ENCODE results near the gene SLC18B1.
A peak's percentile ranks its signal among the peaks of the same experiment; 100 is the strongest.

SLC18B1 gene

DNA sequence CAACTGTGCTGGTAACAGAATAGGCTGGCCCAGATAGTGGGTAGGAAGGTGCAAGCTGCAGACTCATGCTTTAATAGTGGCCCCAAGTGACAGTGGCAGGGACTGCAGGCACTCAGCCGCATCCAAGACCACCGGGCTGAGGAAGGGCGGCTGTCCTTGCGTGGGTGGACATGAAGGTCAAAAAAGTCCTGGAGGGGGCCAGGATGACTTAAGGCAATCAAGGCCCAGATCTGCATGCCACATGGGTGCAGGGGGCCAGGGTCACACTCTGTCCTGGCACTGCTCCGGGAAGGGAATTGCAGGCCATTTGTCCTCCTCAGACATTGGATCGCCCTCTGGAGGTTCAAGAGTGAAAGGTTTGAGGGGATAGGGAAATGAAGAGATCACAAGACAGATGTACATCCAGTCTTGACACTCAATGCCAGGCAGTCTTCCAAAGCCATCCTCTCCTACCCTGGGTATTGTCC is 30.4 kb downstream of the SLC18B1 start:
- H3K27ac ChIP-seq, result no peak overlapping the region
- TF ChIP-seq, protein P1, sequence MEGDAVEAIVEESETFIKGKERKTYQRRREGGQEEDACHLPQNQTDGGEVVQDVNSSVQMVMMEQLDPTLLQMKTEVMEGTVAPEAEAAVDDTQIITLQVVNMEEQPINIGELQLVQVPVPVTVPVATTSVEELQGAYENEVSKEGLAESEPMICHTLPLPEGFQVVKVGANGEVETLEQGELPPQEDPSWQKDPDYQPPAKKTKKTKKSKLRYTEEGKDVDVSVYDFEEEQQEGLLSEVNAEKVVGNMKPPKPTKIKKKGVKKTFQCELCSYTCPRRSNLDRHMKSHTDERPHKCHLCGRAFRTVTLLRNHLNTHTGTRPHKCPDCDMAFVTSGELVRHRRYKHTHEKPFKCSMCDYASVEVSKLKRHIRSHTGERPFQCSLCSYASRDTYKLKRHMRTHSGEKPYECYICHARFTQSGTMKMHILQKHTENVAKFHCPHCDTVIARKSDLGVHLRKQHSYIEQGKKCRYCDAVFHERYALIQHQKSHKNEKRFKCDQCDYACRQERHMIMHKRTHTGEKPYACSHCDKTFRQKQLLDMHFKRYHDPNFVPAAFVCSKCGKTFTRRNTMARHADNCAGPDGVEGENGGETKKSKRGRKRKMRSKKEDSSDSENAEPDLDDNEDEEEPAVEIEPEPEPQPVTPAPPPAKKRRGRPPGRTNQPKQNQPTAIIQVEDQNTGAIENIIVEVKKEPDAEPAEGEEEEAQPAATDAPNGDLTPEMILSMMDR (conservative IDR thresholded peaks at IDR 0.05), result peak; percentile 51
- no peak for TF ChIP-seq ZFX (IDR thresholded peaks at IDR 0.05)

DNA sequence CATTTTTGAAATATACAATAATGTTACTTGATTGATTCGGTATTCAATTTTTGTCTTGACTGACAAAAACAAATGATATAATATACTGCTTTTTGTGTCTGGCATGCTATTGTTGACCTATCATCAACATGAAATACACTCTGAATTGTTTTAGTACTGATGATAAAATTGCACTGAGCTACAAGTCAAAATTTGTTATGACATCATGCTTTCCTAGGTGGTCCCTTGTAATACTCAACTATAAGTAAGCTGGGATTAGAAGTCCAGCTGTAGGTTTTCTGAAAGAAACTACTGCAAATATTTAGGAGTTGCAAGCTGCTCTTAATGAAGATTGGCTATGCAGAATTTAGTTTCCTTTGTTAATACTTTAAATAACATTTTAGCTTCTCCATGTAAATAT is 32.9 kb downstream of the SLC18B1 start:
- no peak for TF ChIP-seq ZFX (IDR thresholded peaks at IDR 0.05)
- TF ChIP-seq, protein P1 (conservative IDR thresholded peaks at IDR 0.05), result no peak
- H3K27ac ChIP-seq, result no peak overlapping the region

DNA sequence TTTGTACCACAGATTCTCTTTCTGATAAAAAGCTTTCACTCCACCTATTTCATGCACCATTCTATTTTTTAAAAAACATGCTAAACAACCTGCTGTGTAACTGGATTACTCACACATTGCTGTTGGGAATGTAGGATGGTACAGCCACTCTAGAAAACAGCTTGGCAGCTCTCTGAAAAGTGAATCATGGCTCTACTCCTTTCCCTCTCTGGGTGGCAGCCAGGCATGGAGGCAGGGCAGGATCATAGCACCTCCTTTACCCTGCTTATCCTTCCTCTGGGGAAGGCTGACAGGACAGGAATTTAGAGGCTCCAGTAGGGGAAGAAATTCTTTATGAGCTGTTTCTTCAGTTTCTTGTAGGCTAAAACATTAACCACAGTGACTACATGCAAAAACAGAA is 34.1 kb downstream of the SLC18B1 start:
- no peak for TF ChIP-seq ZFX (IDR thresholded peaks at IDR 0.05)
- TF ChIP-seq, protein P1 (conservative IDR thresholded peaks at IDR 0.05), result no peak
- H3K27ac ChIP-seq, result no peak overlapping the region

DNA sequence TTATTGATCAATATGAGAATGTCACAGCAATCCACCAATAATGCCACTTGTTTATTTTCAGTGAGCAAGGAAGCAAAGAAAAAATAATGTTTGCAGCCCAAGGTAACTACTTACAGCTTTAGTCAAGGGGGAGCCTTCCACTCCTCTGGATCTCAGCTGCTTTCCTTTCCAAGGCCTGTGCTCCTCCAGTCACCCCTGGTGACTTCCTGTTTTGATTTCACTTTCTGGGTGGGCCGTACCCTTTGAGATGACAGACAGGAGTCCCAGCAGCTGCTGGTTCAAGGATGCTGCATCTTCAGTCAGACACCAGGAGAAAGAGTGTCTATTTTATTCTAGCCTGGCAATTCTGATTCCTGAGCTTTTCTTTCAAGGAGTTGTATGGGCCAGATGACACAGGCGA is 35.2 kb downstream of the SLC18B1 start:
- no peak for TF ChIP-seq ZFX (IDR thresholded peaks at IDR 0.05)
- TF ChIP-seq, protein P1 (conservative IDR thresholded peaks at IDR 0.05), result no peak
- H3K27ac ChIP-seq, result no peak overlapping the region

DNA sequence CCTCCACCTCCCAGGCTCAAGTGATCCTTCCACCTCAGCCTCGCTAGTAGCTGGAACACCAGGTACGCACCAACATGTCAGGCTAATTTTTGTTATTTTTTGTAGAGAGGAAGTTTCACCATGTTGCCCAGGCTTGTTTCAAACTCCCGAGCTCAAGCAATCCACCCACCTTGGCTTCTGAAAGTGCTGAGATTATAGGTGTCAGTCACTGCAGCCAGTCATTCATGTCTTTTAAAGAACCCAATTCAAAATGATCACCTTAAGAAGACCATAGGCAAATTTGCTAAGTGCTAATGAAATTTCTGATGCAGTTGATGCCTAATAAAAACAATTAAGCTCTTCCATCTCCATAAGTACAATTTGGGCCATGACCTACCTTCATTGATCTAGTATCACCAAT is 38.2 kb downstream of the SLC18B1 start:
- no peak for TF ChIP-seq ZFX (IDR thresholded peaks at IDR 0.05)
- no peak overlapping the region for H3K27ac ChIP-seq

GRCh38 chr6:132758689-132759088 is 39.7 kb downstream of the SLC18B1 start:
- H3K27ac ChIP-seq, result no peak overlapping the region
- no peak for TF ChIP-seq ZFX (IDR thresholded peaks at IDR 0.05)
- TF ChIP-seq, protein P1 (conservative IDR thresholded peaks at IDR 0.05), result no peak

DNA sequence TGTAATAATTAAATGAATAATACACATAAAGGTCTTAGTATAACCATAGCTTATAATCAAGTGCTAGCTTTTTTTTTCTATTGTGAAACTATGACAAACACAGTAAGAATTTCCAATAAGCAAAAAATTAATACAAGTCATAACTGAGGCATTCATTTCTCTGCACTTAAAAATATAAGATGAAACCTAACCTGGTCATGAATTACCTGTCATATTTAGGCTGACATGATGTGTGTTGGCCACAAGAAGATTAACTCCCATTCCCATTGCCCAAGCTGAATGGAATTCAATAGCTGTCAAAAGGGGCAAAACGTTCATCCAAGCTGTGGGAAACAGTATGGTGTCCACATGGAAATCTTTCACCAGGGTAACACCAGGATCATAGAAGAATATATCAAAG is 46.2 kb downstream of the SLC18B1 start:
- no peak overlapping the region for H3K27ac ChIP-seq
- TF ChIP-seq ZFX (IDR thresholded peaks at IDR 0.05), result no peak
- TF ChIP-seq, protein P1 (conservative IDR thresholded peaks at IDR 0.05), result no peak

DNA sequence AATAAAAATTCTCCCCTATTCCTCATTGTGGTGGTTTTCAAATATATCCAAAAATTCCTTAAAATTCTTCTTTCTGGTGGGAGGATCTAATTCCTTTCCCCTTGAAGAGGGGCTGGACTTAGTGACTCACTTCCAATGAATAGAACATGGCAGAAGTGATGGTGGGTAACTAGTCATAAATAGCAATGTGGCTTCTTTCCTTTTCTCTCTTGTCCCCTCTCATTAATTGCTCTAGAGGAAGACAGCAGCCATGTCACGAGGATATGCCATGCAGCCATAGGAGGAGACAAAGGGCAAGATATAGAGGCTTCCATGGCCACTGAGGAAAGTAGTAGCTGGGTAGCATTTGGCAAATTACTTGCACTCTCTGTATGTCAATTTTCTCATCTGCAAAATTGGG is 46.6 kb downstream of the SLC18B1 start:
- no peak for TF ChIP-seq ZFX (IDR thresholded peaks at IDR 0.05)
- TF ChIP-seq, protein P1 (conservative IDR thresholded peaks at IDR 0.05), result no peak
- no peak overlapping the region for H3K27ac ChIP-seq

Measured in C4-2B (cell line).